Measurements from ENCODE around the gene RFX7.
"Not testable (repeated sequence)": the region's sequence is repeated elsewhere in the genome, so short reads cannot be mapped to it uniquely, and the experiment has no call there.

The RFX7 gene

DNA sequence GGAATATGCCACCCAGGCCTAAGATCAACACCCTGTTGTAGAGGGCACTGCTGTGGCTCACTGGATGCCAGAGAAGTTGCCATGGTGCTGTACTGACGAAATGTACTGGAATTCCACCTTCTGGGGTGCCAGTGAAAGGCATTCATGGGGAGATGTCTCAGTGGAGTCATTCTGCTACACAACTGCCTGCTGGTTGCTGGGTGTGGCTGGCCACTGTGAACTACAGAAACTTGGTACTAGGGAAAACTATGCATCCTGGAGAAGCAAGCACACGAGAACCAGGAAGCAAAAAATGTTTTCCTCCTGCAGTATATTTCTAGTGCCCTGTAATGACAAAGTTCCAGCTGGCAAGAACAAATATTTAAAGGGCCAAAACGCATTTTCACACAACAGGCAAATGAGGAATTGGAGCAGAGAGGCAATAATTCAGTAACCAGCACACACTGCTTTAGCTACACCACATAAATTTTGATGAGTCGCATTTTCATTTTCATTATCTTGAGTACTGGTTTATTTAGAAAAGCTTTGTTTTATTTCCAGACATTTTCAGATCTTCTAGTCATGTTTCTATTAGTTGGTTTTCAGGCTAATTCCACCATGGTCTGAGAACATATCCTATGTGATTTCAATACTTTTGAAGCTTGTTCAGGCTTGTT, 18.3 kb upstream of the RFX7 start:
- no peak overlapping the region for H3K4ac ChIP-seq (ENCODE audit: low read length)
- WGBS, 2 donors (ENCODE audit: extremely low coverage in 2 of 2, insufficient read length in 2 of 2, insufficient replicate concordance in 1 of 2), result no CpG with 5 or more reads among the region's 4 CpGs

DNA sequence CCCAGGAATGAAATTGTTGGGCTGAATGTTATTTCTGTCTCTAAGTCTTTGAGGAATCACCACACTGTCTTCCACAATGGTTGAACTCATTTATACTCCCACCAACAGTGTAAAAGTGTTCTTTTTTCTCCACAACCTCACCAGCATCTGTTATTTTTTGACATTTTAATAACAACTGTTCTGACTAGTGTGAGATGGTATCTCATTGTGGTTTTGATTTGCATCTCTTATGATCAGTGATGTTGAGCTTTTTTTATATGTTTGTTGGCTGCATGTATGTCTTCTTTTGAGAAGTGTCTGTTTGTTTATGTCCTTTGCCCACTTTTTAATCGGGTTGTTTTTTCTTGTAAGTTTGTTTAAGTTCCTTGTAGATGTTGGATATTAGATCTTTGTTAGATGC, 13.6 kb upstream of the RFX7 start:
- H2BK120ac ChIP-seq (ENCODE audit: low read depth, low read length); H3K18ac ChIP-seq (ENCODE audit: low read length); H3K36me3 ChIP-seq (replicated peaks in 1 of 2; ENCODE audit: control insufficient read depth in 2 of 2, insufficient read depth in 2 of 2, low read length in 2 of 2); H4K91ac ChIP-seq (ENCODE audit: low read depth, low read length, poor library complexity); H3K9me3 ChIP-seq (replicated peaks in 1 of 2; ENCODE audit: control insufficient read depth in 2 of 2, insufficient read depth in 1 of 2, low read depth in 1 of 2, low read length in 2 of 2); H3K4me2 ChIP-seq (ENCODE audit: insufficient read depth, low read length, poor library complexity, severe bottlenecking); H2AFZ ChIP-seq (ENCODE audit: low read length); H2BK12ac ChIP-seq (ENCODE audit: low read length); H3K14ac ChIP-seq (ENCODE audit: low read length); H3K4me1 ChIP-seq (ENCODE audit: control insufficient read depth in 2 of 2, insufficient read depth in 1 of 2, low read depth in 1 of 2, low read length in 2 of 2); H3K27ac ChIP-seq (replicated peaks; ENCODE audit: low read length); H3K4ac ChIP-seq (ENCODE audit: low read length); H3K9ac ChIP-seq (ENCODE audit: low read depth, low read length, poor library complexity); H4K8ac ChIP-seq (ENCODE audit: low read depth, low read length); H3K79me1 ChIP-seq (ENCODE audit: low read depth, low read length); DNase-seq (ENCODE audit: low spot score); H2AK5ac ChIP-seq (ENCODE audit: low read depth, low read length); H3K4me3 ChIP-seq (ENCODE audit: low read length in 2 of 2); H2BK5ac ChIP-seq (ENCODE audit: low read length); H2BK15ac ChIP-seq (ENCODE audit: low read length); H3K27me3 ChIP-seq (ENCODE audit: control insufficient read depth in 3 of 3, insufficient read depth in 3 of 3, low read depth in 1 of 3, low read length in 3 of 3); H3K23ac ChIP-seq (ENCODE audit: low read depth, low read length, poor library complexity): not testable (repeated sequence)
- no CpG with 5 or more reads among the region's 1 CpG for WGBS, 2 donors (ENCODE audit: extremely low coverage in 2 of 2, insufficient read length in 2 of 2, insufficient replicate concordance in 1 of 2)

More for the DNA sequence above, 18.3 kb upstream of the RFX7 start:
- no peak overlapping the region for H3K18ac ChIP-seq (ENCODE audit: low read length)
- no peak overlapping the region for H4K91ac ChIP-seq (ENCODE audit: low read depth, low read length, poor library complexity)
- peaks cover 0 to 2% of the 10 kb centered on the region in 2 donors for H3K9me3 ChIP-seq (replicated peaks in 1 of 2; ENCODE audit: control insufficient read depth in 2 of 2, insufficient read depth in 1 of 2, low read depth in 1 of 2, low read length in 2 of 2)
- H3K4me3 ChIP-seq (ENCODE audit: low read length in 2 of 2), result no peak overlapping the region
- H3K79me1 ChIP-seq (ENCODE audit: low read depth, low read length), result no peaks in the 10 kb centered on the region
- H3K27me3 ChIP-seq (ENCODE audit: control insufficient read depth in 3 of 3, insufficient read depth in 3 of 3, low read depth in 1 of 3, low read length in 3 of 3), result no peaks in the 10 kb centered on the region
- H3K23ac ChIP-seq (ENCODE audit: low read depth, low read length, poor library complexity), result no peak overlapping the region
- no peak overlapping the region for H4K8ac ChIP-seq (ENCODE audit: low read depth, low read length)
- no peak overlapping the region for H2BK15ac ChIP-seq (ENCODE audit: low read length)
- H2BK12ac ChIP-seq (ENCODE audit: low read length), result no peak overlapping the region
- no peak overlapping the region for H3K4me2 ChIP-seq (ENCODE audit: insufficient read depth, low read length, poor library complexity, severe bottlenecking)
- H3K9ac ChIP-seq (ENCODE audit: low read depth, low read length, poor library complexity), result no peak overlapping the region
- peaks cover 0 to 7% of the 10 kb centered on the region in 2 donors for H3K4me1 ChIP-seq (ENCODE audit: control insufficient read depth in 2 of 2, insufficient read depth in 1 of 2, low read depth in 1 of 2, low read length in 2 of 2)
- H3K14ac ChIP-seq (ENCODE audit: low read length), result no peak overlapping the region
- no peaks in the 10 kb centered on the region for H3K36me3 ChIP-seq (replicated peaks in 1 of 2; ENCODE audit: control insufficient read depth in 2 of 2, insufficient read depth in 2 of 2, low read length in 2 of 2)
- H3K27ac ChIP-seq (replicated peaks; ENCODE audit: low read length), result no peak overlapping the region
- H2BK5ac ChIP-seq (ENCODE audit: low read length), result no peak overlapping the region
- H2BK120ac ChIP-seq (ENCODE audit: low read depth, low read length), result no peak overlapping the region
- peak overlapping the region; percentile 27 for H2AFZ ChIP-seq (ENCODE audit: low read length)
- no peak for DNase-seq (ENCODE audit: low spot score)
- H2AK5ac ChIP-seq (ENCODE audit: low read depth, low read length), result no peak overlapping the region

DNA sequence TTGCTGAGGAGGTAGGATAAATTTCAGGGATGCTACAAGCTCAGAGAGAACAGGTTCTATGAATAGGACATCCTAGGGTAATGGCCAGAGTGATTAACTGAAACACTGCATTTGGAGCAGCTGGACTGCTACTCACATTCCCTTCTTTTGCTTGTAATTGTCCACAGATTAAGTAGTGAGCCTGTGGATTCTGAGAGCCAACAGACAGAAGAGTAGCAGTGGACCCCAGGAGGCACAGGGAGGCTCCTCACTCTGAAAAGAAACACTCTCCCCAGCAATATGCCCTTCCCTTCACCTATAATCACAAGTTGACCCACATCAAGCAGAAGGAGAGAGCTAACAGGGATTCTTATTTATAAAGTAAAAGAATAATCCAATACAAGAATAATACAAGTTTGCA, 10.6 kb upstream of the RFX7 start:
- Histone ChIP-seq H3K23ac (ENCODE audit: low read depth, low read length, poor library complexity) (no peak overlapping the region), H2AK5ac (ENCODE audit: low read depth, low read length) (no peak overlapping the region), H3K9ac (ENCODE audit: low read depth, low read length, poor library complexity) (no peak overlapping the region), H2BK5ac (ENCODE audit: low read length) (no peak overlapping the region), H4K8ac (ENCODE audit: low read depth, low read length) (no peak overlapping the region), H3K4ac (ENCODE audit: low read length) (no peak overlapping the region), H3K4me3 (ENCODE audit: low read length in 2 of 2) (no peak overlapping the region), H3K4me2 (ENCODE audit: insufficient read depth, low read length, poor library complexity, severe bottlenecking) (no peak overlapping the region), H3K14ac (ENCODE audit: low read length) (no peak overlapping the region), H2AFZ (ENCODE audit: low read length) (no peak overlapping the region), H3K27ac (replicated peaks; ENCODE audit: low read length) (peak overlapping the region; percentile 44), H3K4me1 (ENCODE audit: control insufficient read depth in 2 of 2, insufficient read depth in 1 of 2, low read depth in 1 of 2, low read length in 2 of 2) (peaks cover 0 to 5% of the 10 kb centered on the region in 2 donors), H2BK12ac (ENCODE audit: low read length) (no peak overlapping the region), H2BK120ac (ENCODE audit: low read depth, low read length) (no peak overlapping the region), H3K18ac (ENCODE audit: low read length) (no peak overlapping the region), H3K36me3 (replicated peaks in 1 of 2; ENCODE audit: control insufficient read depth in 2 of 2, insufficient read depth in 2 of 2, low read length in 2 of 2) (no peaks in the 10 kb centered on the region), H3K27me3 (ENCODE audit: control insufficient read depth in 3 of 3, insufficient read depth in 3 of 3, low read depth in 1 of 3, low read length in 3 of 3) (no peaks in the 10 kb centered on the region), H3K79me1 (ENCODE audit: low read depth, low read length) (no peaks in the 10 kb centered on the region), H4K91ac (ENCODE audit: low read depth, low read length, poor library complexity) (no peak overlapping the region), H3K9me3 (replicated peaks in 1 of 2; ENCODE audit: control insufficient read depth in 2 of 2, insufficient read depth in 1 of 2, low read depth in 1 of 2, low read length in 2 of 2) (peaks cover 0 to 2% of the 10 kb centered on the region in 2 donors), H2BK15ac (ENCODE audit: low read length) (no peak overlapping the region)
- DNase-seq (ENCODE audit: low spot score), result no peak

DNA sequence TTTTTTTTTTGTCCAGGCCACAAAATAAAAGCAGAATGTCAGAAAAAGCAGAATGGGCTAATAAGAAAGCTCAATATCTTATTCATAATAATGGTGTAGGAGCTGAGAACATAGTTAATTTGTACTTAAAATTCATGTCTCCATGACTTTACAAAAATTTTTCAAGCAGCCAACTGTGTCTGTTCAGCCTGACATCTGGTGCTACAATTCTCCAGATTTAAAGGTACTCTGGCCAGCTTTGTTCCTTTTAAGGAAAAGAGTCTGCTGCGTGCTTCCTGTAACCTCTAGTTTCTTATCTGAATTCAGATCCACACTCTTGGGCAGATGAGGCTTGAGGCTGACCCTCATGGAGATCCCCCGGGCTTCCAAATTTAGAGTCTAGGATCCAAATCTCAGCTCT, 8.7 kb upstream of the RFX7 start:
- H2AK5ac ChIP-seq (ENCODE audit: low read depth, low read length), result no peak overlapping the region
- H3K4me1 ChIP-seq (ENCODE audit: control insufficient read depth in 2 of 2, insufficient read depth in 1 of 2, low read depth in 1 of 2, low read length in 2 of 2), result peaks cover 0 to 5% of the 10 kb centered on the region in 2 donors
- no peak overlapping the region for H2BK120ac ChIP-seq (ENCODE audit: low read depth, low read length)
- H3K18ac ChIP-seq (ENCODE audit: low read length), result no peak overlapping the region
- H3K36me3 ChIP-seq (replicated peaks in 1 of 2; ENCODE audit: control insufficient read depth in 2 of 2, insufficient read depth in 2 of 2, low read length in 2 of 2), result no peaks in the 10 kb centered on the region
- H3K9me3 ChIP-seq (replicated peaks in 1 of 2; ENCODE audit: control insufficient read depth in 2 of 2, insufficient read depth in 1 of 2, low read depth in 1 of 2, low read length in 2 of 2), result no peaks in the 10 kb centered on the region
- H3K4me2 ChIP-seq (ENCODE audit: insufficient read depth, low read length, poor library complexity, severe bottlenecking), result no peak overlapping the region
- H3K27me3 ChIP-seq (ENCODE audit: control insufficient read depth in 3 of 3, insufficient read depth in 3 of 3, low read depth in 1 of 3, low read length in 3 of 3), result no peaks in the 10 kb centered on the region
- no peak overlapping the region for H2BK15ac ChIP-seq (ENCODE audit: low read length)
- H3K23ac ChIP-seq (ENCODE audit: low read depth, low read length, poor library complexity), result no peak overlapping the region
- H2AFZ ChIP-seq (ENCODE audit: low read length), result no peak overlapping the region
- H3K4ac ChIP-seq (ENCODE audit: low read length), result no peak overlapping the region
- no peak overlapping the region for H3K4me3 ChIP-seq (ENCODE audit: low read length in 2 of 2)
- H2BK5ac ChIP-seq (ENCODE audit: low read length), result no peak overlapping the region
- no peak overlapping the region for H3K14ac ChIP-seq (ENCODE audit: low read length)
- no peak overlapping the region for H4K91ac ChIP-seq (ENCODE audit: low read depth, low read length, poor library complexity)
- H3K79me1 ChIP-seq (ENCODE audit: low read depth, low read length), result no peaks in the 10 kb centered on the region
- H4K8ac ChIP-seq (ENCODE audit: low read depth, low read length), result no peak overlapping the region
- no peak overlapping the region for H3K27ac ChIP-seq (replicated peaks; ENCODE audit: low read length)
- no peak overlapping the region for H2BK12ac ChIP-seq (ENCODE audit: low read length)
- no CpG with 5 or more reads among the region's 2 CpGs for WGBS, 2 donors (ENCODE audit: extremely low coverage in 2 of 2, insufficient read length in 2 of 2, insufficient replicate concordance in 1 of 2)
- H3K9ac ChIP-seq (ENCODE audit: low read depth, low read length, poor library complexity), result no peak overlapping the region
- DNase-seq (ENCODE audit: low spot score), result no peak
